HG03175 (cell line): ENCODE measurements around the gene MYH10.
A peak's percentile ranks its signal among the peaks of the same experiment; 100 is the strongest.

Experiments used
- ATAC-seq: cut with Tn5 transposase; IDR thresholded peaks from one replicate; pipeline ENCODE4 v1.9.1; 2021; ENCODE audit warnings: mild to moderate bottlenecking, moderate library complexity; ENCODE audit not compliant: unreplicated experiment

Gene MYH10

GRCh38 chr17:8451933-8452614 lies 178.5 kb downstream of the MYH10 start:
- ATAC-seq: no peak

GRCh38 chr17:8448310-8448709 lies 182.2 kb downstream of the MYH10 start:
- no peak for ATAC-seq

GRCh38 chr17:8447799-8448198 lies 182.7 kb downstream of the MYH10 start:
- no peak for ATAC-seq

- no peak for ATAC-seq
Observed at GRCh38 chr17:8445536-8445935, 185.0 kb downstream of the MYH10 start.

- no peak for ATAC-seq
Observed at GRCh38 chr17:8444494-8444893, 186.0 kb downstream of the MYH10 start.

GRCh38 chr17:8443756-8444155 lies 186.8 kb downstream of the MYH10 start:
- ATAC-seq: no peak

GRCh38 chr17:8442310-8442709 lies 188.2 kb downstream of the MYH10 start:
- ATAC-seq: no peak

GRCh38 chr17:8441690-8442089 lies 188.8 kb downstream of the MYH10 start:
- no peak for ATAC-seq

- ATAC-seq: no peak
Observed at GRCh38 chr17:8439681-8440080, 190.8 kb downstream of the MYH10 start.

- ATAC-seq: no peak
Observed at GRCh38 chr17:8438441-8438840, 192.1 kb downstream of the MYH10 start.

- no peak for ATAC-seq
Observed at GRCh38 chr17:8436844-8437171, 193.7 kb downstream of the MYH10 start.

- ATAC-seq: peak; percentile 47
Observed at GRCh38 chr17:8436169-8436843, 194.2 kb downstream of the MYH10 start.

GRCh38 chr17:8435245-8436168 lies 195.0 kb downstream of the MYH10 start, which contains the start of gene NDEL1:
Gene NDEL1, plus strand, starts transcription at chr17:8435884. Its CDS starts 8,388 bp downstream, at chr17:8444272.
- ATAC-seq: peak; percentile 97

- no peak for ATAC-seq
Observed at GRCh38 chr17:8430966-8431365, 199.6 kb downstream of the MYH10 start.

- ATAC-seq: no peak
Observed at GRCh38 chr17:8426802-8427201, 203.7 kb downstream of the MYH10 start.

GRCh38 chr17:8426094-8426720 lies 204.3 kb downstream of the MYH10 start:
- no peak for ATAC-seq
